ENCODE data around the gene PLAAT2. TPM values are rescaled to one million over a fixed set of nuclear protein-coding genes. Genes with fewer than 3 reads are reported as not detected.

The PLAAT2 gene
- total and polyA plus RNA-seq, 4 donors = 0.32 to 0.44 TPM; not detected in 2

- Histone ChIP-seq H3K9ac (ENCODE audit: low read depth in 1 of 2, low read length in 2 of 2) (no peak overlapping the region), H3K9me3 (ENCODE audit: control insufficient read depth in 4 of 4, low read length in 3 of 4) (no peaks in the 10 kb centered on the region), H3K4me3 (ENCODE audit: low read depth in 1 of 3, low read length in 3 of 3) (no peak overlapping the region), H3K36me3 (ENCODE audit: control insufficient read depth in 4 of 4, insufficient read depth in 3 of 4, low read depth in 1 of 4, low read length in 3 of 4) (peaks cover 6 to 28% (median 25%) of the 10 kb centered on the region in 4 donors), H3K4me1 (ENCODE audit: control insufficient read depth in 4 of 4, insufficient read depth in 4 of 4, low read length in 3 of 4) (peaks cover 6 to 17% (median 10%) of the 10 kb centered on the region in 4 donors), H3K27ac (ENCODE audit: low read depth in 1 of 2, low read length in 2 of 2) (peak overlapping the region in 1 of 2 donors; percentile 53), H3K27me3 (ENCODE audit: control insufficient read depth in 4 of 4, insufficient read depth in 4 of 4, low read length in 3 of 4) (no peaks in the 10 kb centered on the region)
- TF ChIP-seq FOXA1 (IDR thresholded peaks at IDR 0.05) (peak; percentile 94), HNF4A (conservative IDR thresholded peaks at IDR 0.05) (peak; percentile 63 to 75), SP1 (IDR thresholded peaks at IDR 0.05) (peak; percentile 10), HNF4G (IDR thresholded peaks at IDR 0.05) (no peak), GABPA (IDR thresholded peaks at IDR 0.05 in 1 of 2, conservative IDR thresholded peaks at IDR 0.05 in 1 of 2) (no peak), ZBTB33 (IDR thresholded peaks at IDR 0.05) (peak; percentile 36), ATF3 (IDR thresholded peaks at IDR 0.05) (peak; percentile 96), FOXA2 (IDR thresholded peaks at IDR 0.05) (peak; percentile 97), JUND (IDR thresholded peaks at IDR 0.05) (peak in 1 of 2 donors; percentile 34), RXRA (IDR thresholded peaks at IDR 0.05) (peak in 1 of 2 donors; percentile 75), MAX (IDR thresholded peaks at IDR 0.05) (peak; percentile 55), NR2F2 (IDR thresholded peaks at IDR 0.05) (no peak), TAF1 (conservative IDR thresholded peaks at IDR 0.05) (no peak), RAD21 (IDR thresholded peaks at IDR 0.05) (peak in 1 of 2 donors; percentile 34), REST (IDR thresholded peaks at IDR 0.05) (no peak), YY1 (IDR thresholded peaks at IDR 0.05) (peak; percentile 15)
- WGBS = 37% methylated on average over 6 of the region's 6 CpGs
- no peak for DNase-seq (ENCODE audit: low spot score)
These were observed 23.4 kb upstream of the PLAAT2 start for GRCh38 chr11:63586451-63587166.

- H3K9ac ChIP-seq (ENCODE audit: low read depth in 1 of 2, low read length in 2 of 2) = no peak overlapping the region
- no peak for DNase-seq (ENCODE audit: low spot score)
- H3K4me3 ChIP-seq (ENCODE audit: low read depth in 1 of 3, low read length in 3 of 3) = no peak overlapping the region
- no peaks in the 10 kb centered on the region for H3K27me3 ChIP-seq (ENCODE audit: control insufficient read depth in 4 of 4, insufficient read depth in 4 of 4, low read length in 3 of 4)
- peaks cover 7 to 19% (median 17%) of the 10 kb centered on the region in 4 donors for H3K36me3 ChIP-seq (ENCODE audit: control insufficient read depth in 4 of 4, insufficient read depth in 3 of 4, low read depth in 1 of 4, low read length in 3 of 4)
- no peak overlapping the region for H3K27ac ChIP-seq (ENCODE audit: low read depth in 1 of 2, low read length in 2 of 2)
- no peak for TF ChIP-seq HNF4A (conservative IDR thresholded peaks at IDR 0.05)
- no peak for TF ChIP-seq REST (IDR thresholded peaks at IDR 0.05)
- no peak for TF ChIP-seq EGR1 (IDR thresholded peaks at IDR 0.05; ENCODE audit: low read depth in 2 of 2)
- TF ChIP-seq TAF1 (conservative IDR thresholded peaks at IDR 0.05) = no peak
- no peak for TF ChIP-seq FOXA1 (IDR thresholded peaks at IDR 0.05)
- no peak for TF ChIP-seq YY1 (IDR thresholded peaks at IDR 0.05)
- no peak for TF ChIP-seq ATF3 (IDR thresholded peaks at IDR 0.05)
- TF ChIP-seq FOXA2 (IDR thresholded peaks at IDR 0.05) = no peak
- TF ChIP-seq MAX (IDR thresholded peaks at IDR 0.05) = no peak
- no peak for TF ChIP-seq RXRA (IDR thresholded peaks at IDR 0.05)
- TF ChIP-seq NR2F2 (IDR thresholded peaks at IDR 0.05) = no peak
- TF ChIP-seq SP1 (IDR thresholded peaks at IDR 0.05) = no peak
- no peak for TF ChIP-seq ZBTB33 (IDR thresholded peaks at IDR 0.05)
- no peaks in the 10 kb centered on the region for H3K9me3 ChIP-seq (ENCODE audit: control insufficient read depth in 4 of 4, low read length in 3 of 4)
- H3K4me1 ChIP-seq (ENCODE audit: control insufficient read depth in 4 of 4, insufficient read depth in 4 of 4, low read length in 3 of 4) = peaks cover 6 to 17% (median 10%) of the 10 kb centered on the region in 4 donors
These were observed 20.1 kb upstream of the PLAAT2 start for GRCh38 chr11:63583357-63583677.
